IPS-15b (cell line): ENCODE measurements around the gene CMIP.

Source experiments
- H3K27me3 ChIP-seq: one replicate; pipeline ENCODE4 v1.6.1; 2013; ENCODE audit warnings: low read length; ENCODE audit not compliant: control insufficient read depth, insufficient read depth
- H3K36me3 ChIP-seq: one replicate; pipeline ENCODE4 v1.6.1; 2013; ENCODE audit warnings: low read length; ENCODE audit not compliant: control insufficient read depth, insufficient read depth
- H3K4me1 ChIP-seq: one replicate; pipeline ENCODE4 v1.6.1; 2013; ENCODE audit warnings: mild to moderate bottlenecking, low read length; ENCODE audit not compliant: control insufficient read depth, insufficient read depth
- H3K4me3 ChIP-seq: one replicate; pipeline ENCODE4 v1.5.1; 2013; ENCODE audit warnings: low read depth, low read length
- H3K9ac ChIP-seq: one replicate; pipeline ENCODE4 v1.6.1; 2013; ENCODE audit warnings: low read depth, mild to moderate bottlenecking, low read length
- H3K9me3 ChIP-seq: one replicate; pipeline ENCODE4 v1.6.1; 2013; ENCODE audit warnings: mild to moderate bottlenecking, low read length; ENCODE audit not compliant: control insufficient read depth, insufficient read depth

Gene CMIP

GRCh38 chr16:81607006-81607405 is 162.4 kb downstream of the CMIP start:
- Histone ChIP-seq H3K27me3 (no peaks in the 10 kb centered on the region), H3K9ac (no peak overlapping the region), H3K9me3 (no peaks in the 10 kb centered on the region), H3K4me3 (no peak overlapping the region), H3K4me1 (no peaks in the 10 kb centered on the region), H3K36me3 (peaks cover 8% of the 10 kb centered on the region)

GRCh38 chr16:81607805-81608522 is 163.4 kb downstream of the CMIP start:
- H3K9ac ChIP-seq = no peak overlapping the region
- H3K4me3 ChIP-seq = no peak overlapping the region
- no peaks in the 10 kb centered on the region for H3K9me3 ChIP-seq
- no peaks in the 10 kb centered on the region for H3K27me3 ChIP-seq
- peaks cover 8% of the 10 kb centered on the region for H3K36me3 ChIP-seq
- H3K4me1 ChIP-seq = no peaks in the 10 kb centered on the region

- Histone ChIP-seq H3K9ac (no peak overlapping the region), H3K4me1 (no peaks in the 10 kb centered on the region), H3K36me3 (peaks cover 8% of the 10 kb centered on the region)
Measured at GRCh38 chr16:81608523-81609209, 164.1 kb downstream of the CMIP start.

GRCh38 chr16:81609323-81609892 is 164.8 kb downstream of the CMIP start:
- Histone ChIP-seq H3K27me3 (no peaks in the 10 kb centered on the region), H3K9me3 (no peaks in the 10 kb centered on the region), H3K9ac (no peak overlapping the region), H3K4me3 (no peak overlapping the region), H3K4me1 (no peaks in the 10 kb centered on the region), H3K36me3 (peaks cover 8% of the 10 kb centered on the region)

More at GRCh38 chr16:81608523-81609209, 164.1 kb downstream of the CMIP start:
- Histone ChIP-seq H3K4me3 (no peak overlapping the region), H3K9me3 (no peaks in the 10 kb centered on the region), H3K27me3 (no peaks in the 10 kb centered on the region)

GRCh38 chr16:81610144-81610842 is 165.7 kb downstream of the CMIP start:
- H3K4me1 ChIP-seq = no peaks in the 10 kb centered on the region
- no peak overlapping the region for H3K9ac ChIP-seq
- peaks cover 8% of the 10 kb centered on the region for H3K36me3 ChIP-seq

GRCh38 chr16:81610936-81611335 is 166.3 kb downstream of the CMIP start:
- Histone ChIP-seq H3K9ac (no peak overlapping the region), H3K36me3 (peaks cover 8% of the 10 kb centered on the region), H3K4me3 (no peak overlapping the region), H3K9me3 (no peaks in the 10 kb centered on the region), H3K27me3 (no peaks in the 10 kb centered on the region), H3K4me1 (no peaks in the 10 kb centered on the region)

More at GRCh38 chr16:81610144-81610842, 165.7 kb downstream of the CMIP start:
- no peak overlapping the region for H3K4me3 ChIP-seq
- H3K9me3 ChIP-seq = no peaks in the 10 kb centered on the region
- H3K27me3 ChIP-seq = no peaks in the 10 kb centered on the region

GRCh38 chr16:81611721-81612120 is 167.1 kb downstream of the CMIP start:
- Histone ChIP-seq H3K4me3 (no peak overlapping the region), H3K27me3 (no peaks in the 10 kb centered on the region), H3K4me1 (peaks cover 3% of the 10 kb centered on the region), H3K36me3 (peaks cover 8% of the 10 kb centered on the region), H3K9me3 (no peaks in the 10 kb centered on the region), H3K9ac (no peak overlapping the region)

- Histone ChIP-seq H3K4me1 (peaks cover 3% of the 10 kb centered on the region), H3K36me3 (peaks cover 11% of the 10 kb centered on the region), H3K9ac (no peak overlapping the region), H3K4me3 (no peak overlapping the region), H3K9me3 (no peaks in the 10 kb centered on the region), H3K27me3 (no peaks in the 10 kb centered on the region)
Measured at GRCh38 chr16:81612351-81613163, 167.9 kb downstream of the CMIP start.

GRCh38 chr16:81614171-81614570 is 169.6 kb downstream of the CMIP start:
- no peaks in the 10 kb centered on the region for H3K27me3 ChIP-seq
- H3K4me1 ChIP-seq = peaks cover 3% of the 10 kb centered on the region
- H3K9ac ChIP-seq = no peak overlapping the region
- no peaks in the 10 kb centered on the region for H3K9me3 ChIP-seq
- no peak overlapping the region for H3K4me3 ChIP-seq
- H3K36me3 ChIP-seq = peaks cover 18% of the 10 kb centered on the region

GRCh38 chr16:81614654-81615359 is 170.2 kb downstream of the CMIP start:
- Histone ChIP-seq H3K27me3 (no peaks in the 10 kb centered on the region), H3K4me3 (no peak overlapping the region), H3K36me3 (peaks cover 15% of the 10 kb centered on the region), H3K9ac (no peak overlapping the region), H3K4me1 (peaks cover 3% of the 10 kb centered on the region), H3K9me3 (no peaks in the 10 kb centered on the region)
